GM06990 (cell line): Measurements from ENCODE around the gene MYMK.

Experiments used
- DNase-seq: peaks from one replicate; pipeline ENCODE4 v3.0.0-alpha.2; 2011; ENCODE audit not compliant: insufficient read length; ENCODE audit errors: extremely low read depth
- H3K27me3 ChIP-seq: replicated peaks from 2 replicates; pipeline ENCODE4 v1.6.0; 2011; ENCODE audit warnings: low read length; ENCODE audit not compliant: control insufficient read depth, insufficient read depth
- H3K36me3 ChIP-seq: 2 replicates; pipeline ENCODE4 v1.5.1; 2011; ENCODE audit warnings: low read length; ENCODE audit not compliant: control insufficient read depth, insufficient read depth
- H3K4me3 ChIP-seq: replicated peaks from 2 replicates; pipeline ENCODE4 v1.5.1; 2011; ENCODE audit warnings: low read depth, mild to moderate bottlenecking, control low read depth, low read length
- TF ChIP-seq, protein P1 (sequence below): IDR thresholded peaks from 2 replicates; pipeline ENCODE4 v1.5.1; 2011; ENCODE audit warnings: low read length, control low read depth, mild to moderate bottlenecking, inconsistent platforms; ENCODE audit not compliant: insufficient read depth, poor library complexity, severe bottlenecking

MYMK gene

DNA sequence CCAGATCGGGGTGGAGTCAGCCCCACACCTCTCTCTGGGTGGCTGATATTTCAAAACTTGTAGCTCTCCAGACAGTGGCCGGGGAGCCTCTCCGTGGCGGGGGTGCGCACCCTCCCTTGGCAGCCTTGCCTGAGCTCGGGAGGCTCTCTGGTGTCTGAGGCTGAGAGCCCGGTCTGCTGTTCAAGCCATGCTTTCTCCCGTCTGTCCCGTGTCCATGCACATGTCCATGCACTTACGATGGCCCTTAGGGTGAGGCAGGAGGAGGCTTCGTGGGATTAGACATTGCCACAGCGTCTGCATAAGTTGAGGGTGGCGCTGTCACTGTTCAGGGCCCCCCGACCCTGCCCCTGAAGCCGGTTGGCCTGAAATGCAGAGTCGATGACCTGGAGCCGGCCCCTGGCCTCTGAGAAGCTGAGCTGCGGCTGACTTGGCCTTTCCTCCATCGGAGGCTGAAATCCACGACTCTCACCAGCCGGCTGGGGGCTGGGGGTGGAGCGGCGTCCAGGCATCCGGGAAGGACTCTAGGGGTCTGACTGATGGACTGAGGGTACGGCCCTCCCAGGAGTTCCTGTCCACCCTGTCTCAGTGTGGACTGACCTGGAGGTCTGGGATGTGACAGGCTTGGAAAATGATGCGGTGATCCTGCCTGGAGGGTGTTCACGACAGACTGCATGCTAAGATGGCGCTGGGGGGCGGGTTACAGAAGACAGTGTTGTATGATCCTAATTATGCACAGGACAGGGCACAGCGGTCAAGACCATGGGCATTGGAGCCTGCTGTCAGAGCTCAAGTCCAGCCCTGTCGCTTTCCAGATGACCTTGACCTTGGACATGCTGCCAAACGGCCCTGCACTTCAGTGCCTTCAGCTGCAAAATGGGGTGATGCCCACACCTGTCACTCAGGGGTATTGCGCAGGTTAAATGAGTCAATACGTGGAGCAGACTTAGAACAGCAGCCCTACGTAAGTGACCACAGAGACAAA, 27.6 kb downstream of the MYMK start:
- no peak overlapping the region for H3K4me3 ChIP-seq
- no peak for DNase-seq
- H3K27me3 ChIP-seq: no peaks in the 10 kb centered on the region; the same call in 1 of the 2 replicates
- TF ChIP-seq, protein P1, sequence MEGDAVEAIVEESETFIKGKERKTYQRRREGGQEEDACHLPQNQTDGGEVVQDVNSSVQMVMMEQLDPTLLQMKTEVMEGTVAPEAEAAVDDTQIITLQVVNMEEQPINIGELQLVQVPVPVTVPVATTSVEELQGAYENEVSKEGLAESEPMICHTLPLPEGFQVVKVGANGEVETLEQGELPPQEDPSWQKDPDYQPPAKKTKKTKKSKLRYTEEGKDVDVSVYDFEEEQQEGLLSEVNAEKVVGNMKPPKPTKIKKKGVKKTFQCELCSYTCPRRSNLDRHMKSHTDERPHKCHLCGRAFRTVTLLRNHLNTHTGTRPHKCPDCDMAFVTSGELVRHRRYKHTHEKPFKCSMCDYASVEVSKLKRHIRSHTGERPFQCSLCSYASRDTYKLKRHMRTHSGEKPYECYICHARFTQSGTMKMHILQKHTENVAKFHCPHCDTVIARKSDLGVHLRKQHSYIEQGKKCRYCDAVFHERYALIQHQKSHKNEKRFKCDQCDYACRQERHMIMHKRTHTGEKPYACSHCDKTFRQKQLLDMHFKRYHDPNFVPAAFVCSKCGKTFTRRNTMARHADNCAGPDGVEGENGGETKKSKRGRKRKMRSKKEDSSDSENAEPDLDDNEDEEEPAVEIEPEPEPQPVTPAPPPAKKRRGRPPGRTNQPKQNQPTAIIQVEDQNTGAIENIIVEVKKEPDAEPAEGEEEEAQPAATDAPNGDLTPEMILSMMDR: no peak
- H3K36me3 ChIP-seq: no peaks in the 10 kb centered on the region

DNA sequence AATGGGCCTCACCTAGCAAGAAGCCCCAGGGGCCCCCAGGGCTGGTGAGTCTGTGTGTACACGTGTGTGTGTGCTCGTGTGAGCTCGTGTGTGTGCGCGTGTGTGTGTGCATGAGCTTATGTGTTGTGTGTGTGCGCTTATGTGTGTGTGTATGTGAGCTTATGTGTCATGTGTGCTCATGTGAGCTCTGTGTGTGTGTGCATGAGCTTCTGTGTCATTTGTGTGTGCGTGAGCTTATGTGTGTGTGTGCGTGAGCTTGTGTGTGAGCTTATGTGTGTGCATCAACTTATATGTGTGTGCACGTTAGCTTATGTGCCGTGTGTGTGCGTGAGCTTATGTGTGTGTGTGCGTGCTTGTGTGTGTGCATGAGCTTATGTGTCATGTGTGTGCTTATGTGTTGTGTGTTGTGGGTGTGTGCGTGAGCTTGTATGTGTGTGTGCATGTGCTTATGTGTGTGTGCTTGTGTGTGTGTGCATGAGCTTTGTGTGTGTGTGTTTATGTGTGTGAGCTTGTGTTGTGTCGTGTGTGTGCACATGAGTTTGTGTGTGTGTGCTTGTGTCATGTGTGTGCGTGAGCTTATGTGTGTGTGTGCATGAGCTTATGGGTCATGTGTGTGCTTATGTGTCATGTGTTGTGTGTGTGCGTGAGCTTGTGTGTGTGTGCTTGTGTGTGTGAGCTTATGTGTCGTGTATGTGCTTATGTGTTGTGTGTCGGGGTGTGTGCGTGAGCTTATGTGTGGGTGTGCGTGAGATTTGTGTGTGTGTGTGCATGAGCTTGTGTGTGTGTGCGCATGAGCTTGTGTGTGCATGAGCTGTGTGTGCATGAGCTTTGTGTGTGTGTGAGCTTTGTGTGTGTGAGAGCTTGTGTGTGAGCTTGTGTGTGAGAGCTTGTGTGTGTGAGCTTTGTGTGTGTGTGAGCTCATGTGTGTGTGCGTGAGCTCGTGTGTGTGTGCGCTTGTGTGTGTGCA, 29.1 kb downstream of the MYMK start:
- H3K27me3 ChIP-seq: no peaks in the 10 kb centered on the region; the same call in 1 of the 2 replicates
- no peak for DNase-seq
- no peaks in the 10 kb centered on the region for H3K36me3 ChIP-seq
- TF ChIP-seq, protein P1: no peak
- H3K4me3 ChIP-seq: no peak overlapping the region

DNA sequence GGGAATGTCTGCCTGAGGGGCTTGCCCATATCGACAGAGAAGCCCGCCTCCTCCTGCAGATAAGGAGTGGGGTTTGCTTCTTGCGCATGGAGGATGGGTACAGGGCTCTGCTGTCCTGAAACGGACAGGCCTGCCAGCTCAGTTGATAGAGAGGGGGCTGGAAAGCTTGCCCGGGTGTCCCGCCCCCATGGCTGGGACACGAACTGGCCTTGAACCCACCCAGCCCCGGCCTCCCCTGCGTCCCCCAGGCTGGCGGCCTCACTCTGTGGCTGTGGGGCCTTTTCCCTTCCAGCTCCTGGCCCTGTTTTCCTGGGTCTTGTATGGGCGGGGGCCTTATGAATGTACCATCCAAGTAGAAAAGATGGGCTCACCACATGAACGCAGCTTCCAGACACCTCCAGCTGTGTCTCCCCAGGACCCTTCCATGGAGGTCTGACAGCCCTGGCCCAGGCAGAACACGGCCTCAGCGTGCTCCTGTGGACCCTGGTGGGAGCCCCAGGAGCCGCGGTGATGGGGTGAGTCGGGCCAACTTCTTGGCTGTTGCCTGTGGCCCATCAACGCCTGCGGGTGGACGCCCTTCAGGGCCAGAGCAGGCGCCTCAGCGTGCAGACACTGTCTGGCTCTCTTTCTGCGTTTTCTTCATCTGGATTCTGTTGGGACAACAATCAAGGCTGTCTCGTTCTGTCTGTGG, 30.0 kb downstream of the MYMK start:
- TF ChIP-seq, protein P1: no peak
- no peaks in the 10 kb centered on the region for H3K27me3 ChIP-seq

DNA sequence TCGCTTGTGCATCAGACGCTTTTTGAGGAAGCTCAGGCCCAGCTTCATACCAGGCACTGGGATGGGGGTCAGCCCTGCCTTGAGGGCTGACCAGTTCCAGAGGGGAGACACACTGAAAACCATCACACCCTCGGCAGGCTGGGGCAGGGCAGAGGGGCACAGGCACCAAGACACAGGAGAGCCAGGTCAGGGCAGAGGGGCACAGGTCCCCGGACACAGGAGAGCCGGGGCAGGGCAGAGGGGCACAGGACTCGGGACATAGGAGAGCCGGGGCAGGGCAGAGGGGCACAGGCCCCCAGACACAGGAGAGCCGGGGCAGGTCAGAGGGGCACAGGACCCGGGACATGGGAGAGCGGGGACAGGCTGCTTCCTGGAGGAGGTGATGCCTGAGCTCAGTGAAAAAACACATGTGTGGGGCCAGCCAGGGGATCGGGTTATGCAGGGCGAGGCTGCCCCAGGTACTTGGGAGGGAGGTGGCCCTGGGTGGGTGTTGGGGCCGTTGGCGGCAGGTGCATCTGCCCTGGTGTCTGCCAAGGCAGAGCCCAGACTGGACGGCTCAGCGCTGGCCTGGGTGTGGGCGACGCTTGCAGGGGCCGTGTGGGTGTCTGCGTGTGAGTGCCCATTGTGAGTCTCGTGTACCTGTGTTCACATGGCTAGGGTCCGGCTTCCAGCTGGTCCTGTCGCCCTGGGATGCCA, 30.8 kb downstream of the MYMK start:
- no peak overlapping the region for H3K4me3 ChIP-seq
- H3K36me3 ChIP-seq: no peaks in the 10 kb centered on the region
- DNase-seq: no peak
- TF ChIP-seq, protein P1: no peak
- no peaks in the 10 kb centered on the region; the same call in 1 of the 2 replicates for H3K27me3 ChIP-seq

More for the DNA sequence above, 30.0 kb downstream of the MYMK start:
- H3K36me3 ChIP-seq: no peaks in the 10 kb centered on the region
- no peak for DNase-seq
- no peak overlapping the region for H3K4me3 ChIP-seq

DNA sequence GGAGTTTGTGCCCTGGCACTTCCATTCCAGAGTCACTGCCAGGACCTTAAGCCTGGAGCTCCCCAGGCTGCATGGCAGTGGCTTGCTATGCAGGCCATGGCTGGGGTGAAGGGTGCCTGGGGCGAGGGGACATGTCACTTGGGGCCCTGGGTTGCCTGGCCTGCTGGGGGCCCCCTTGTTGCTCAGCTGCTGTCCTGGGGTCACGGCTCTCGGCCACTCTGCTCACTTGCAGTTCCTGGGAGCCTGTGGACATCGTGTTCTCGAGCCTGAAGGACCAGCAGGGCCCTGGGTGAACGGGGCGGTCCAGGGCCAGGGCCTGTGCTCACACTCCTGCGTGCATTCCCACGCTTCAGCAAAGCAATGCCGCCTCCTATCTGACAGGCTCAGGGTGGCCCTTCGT, 31.3 kb downstream of the MYMK start:
- Histone ChIP-seq H3K4me3 (no peak overlapping the region), H3K27me3 (no peaks in the 10 kb centered on the region; the same call in 1 of the 2 replicates), H3K36me3 (no peaks in the 10 kb centered on the region)
- TF ChIP-seq, protein P1: no peak
- no peak for DNase-seq
